GM19099 (cell line): ENCODE results near the gene BEGAIN.

Source experiments
- POLR2A ChIP-seq: IDR thresholded peaks from 3 replicates; pipeline ENCODE4 v1.6.1; 2011; ENCODE audit warnings: low read depth; ENCODE audit not compliant: insufficient read length; ENCODE audit errors: extremely low read depth

Gene BEGAIN

GRCh38 chr14:100546051-100546443 is 41.2 kb downstream of the BEGAIN start:
- TF ChIP-seq POLR2A, result no peak

DNA sequence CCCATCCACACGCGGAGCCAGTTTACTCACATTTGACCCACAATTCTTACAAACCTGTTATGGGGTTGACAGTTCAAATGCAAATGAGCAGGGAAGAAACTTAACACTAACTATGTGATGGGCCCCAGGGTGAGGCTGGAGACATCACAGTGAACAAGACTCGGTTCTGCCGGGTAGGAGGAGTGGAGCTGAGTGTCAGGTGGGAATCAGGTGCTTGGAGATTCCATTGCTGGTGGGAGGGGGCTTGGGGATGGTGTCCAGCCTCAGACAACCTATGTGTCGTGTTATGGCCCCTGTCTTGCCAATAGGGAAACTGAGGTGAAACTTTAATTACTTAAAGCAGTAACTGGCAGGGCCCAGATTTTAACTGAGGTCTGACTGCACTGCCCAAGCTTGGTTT is 41.9 kb downstream of the BEGAIN start:
- TF ChIP-seq POLR2A, result no peak

GRCh38 chr14:100544506-100545141 is 42.6 kb downstream of the BEGAIN start:
- TF ChIP-seq POLR2A, result no peak

DNA sequence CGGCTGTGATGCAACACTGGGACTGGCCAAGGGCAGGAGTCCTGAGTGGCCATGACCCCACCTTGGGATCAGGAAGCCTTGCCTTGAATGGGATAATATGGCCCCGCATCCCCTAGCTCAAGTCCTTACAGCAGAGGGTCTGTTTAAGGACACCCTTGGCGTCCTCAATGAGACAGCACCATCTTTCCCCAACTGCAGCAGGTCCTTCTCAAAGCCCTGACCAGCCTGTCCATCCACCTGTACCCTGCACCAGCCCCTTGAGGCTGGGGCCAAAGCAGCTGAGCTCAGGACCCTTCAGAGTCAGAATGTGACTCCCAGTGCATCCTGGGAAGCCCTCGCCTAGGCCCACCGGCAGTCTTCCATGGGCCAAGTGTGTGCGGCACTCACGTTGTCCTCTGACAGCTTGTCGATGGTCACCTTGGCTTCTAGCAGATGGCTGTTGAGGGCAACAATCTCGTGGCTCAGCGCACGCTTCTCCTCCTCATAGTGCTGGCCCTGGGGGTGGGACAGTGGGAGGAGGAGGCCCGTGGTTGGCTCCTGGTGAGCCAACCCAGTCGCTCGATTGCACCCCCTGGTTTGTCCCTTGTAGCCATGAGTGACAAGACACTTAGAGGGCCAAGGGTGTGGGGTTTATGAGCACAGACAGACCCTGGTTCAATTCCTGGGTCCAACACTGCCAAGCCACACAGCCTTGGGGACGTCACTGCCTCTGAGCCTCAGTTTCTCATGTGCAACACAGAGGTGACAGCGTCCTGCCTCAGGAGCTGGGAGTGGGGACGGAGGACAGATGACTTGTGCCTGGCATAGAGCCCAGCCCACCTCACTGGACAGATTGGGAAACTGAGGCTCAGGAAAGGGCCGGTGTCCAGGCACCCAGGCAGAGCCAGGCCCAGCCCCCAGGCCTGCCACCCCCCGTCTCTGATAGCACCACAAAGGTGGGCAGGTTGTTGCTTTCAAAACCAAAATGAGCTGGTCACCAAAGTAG is 43.5 kb downstream of the BEGAIN start:
- TF ChIP-seq POLR2A, result no peak

GRCh38 chr14:100542619-100543205 is 44.5 kb downstream of the BEGAIN start:
- TF ChIP-seq POLR2A, result no peak

DNA sequence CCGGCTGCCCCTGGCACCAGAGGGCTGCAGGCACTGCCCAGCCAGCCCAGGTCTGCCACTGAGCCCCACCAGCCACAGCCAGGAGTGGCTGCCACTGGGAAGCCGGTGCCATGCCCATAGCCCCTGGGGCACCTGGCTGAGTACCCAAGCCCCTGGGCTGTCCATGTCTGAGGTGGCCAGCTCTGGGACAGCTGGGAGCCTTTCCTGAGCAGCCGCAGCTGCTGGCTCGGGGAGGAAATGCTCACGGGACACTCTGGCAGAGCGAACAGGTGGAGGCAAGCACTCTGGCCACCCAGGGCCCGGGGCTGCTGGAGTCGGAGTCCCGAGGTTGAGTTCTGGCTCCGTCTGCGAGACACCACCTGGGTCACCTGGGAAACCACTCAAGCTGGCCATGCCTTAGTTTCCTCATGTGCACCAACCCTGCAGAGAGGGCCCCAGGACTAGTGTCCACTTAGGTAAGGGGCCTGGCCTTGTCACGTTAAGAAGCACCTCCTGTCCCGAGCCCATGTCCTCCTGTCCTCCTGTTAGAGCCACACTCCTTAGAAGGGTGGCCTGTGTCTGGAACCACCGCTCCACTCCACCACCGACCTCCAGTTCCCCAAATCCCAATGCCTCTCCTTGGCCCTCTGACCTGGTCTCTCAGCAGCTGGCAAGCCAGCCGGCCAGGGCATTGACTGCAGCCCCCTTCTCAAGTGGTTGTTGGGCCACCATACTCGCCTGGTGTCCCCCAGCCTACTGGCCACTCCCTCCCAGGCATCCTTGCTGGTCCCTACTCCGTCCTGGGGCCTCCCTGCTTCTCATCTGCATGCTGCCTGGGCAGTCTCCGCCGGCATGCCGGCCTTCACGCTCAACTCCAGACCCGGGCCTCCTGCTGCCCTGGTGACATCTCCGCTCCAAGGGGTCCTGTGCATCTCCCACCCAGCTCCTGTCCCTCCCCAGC is 45.3 kb downstream of the BEGAIN start:
- no peak for TF ChIP-seq POLR2A

GRCh38 chr14:100540926-100541620 is 46.1 kb downstream of the BEGAIN start:
- TF ChIP-seq POLR2A, result no peak

- TF ChIP-seq POLR2A, result no peak
Observed at GRCh38 chr14:100540141-100540925, 46.9 kb downstream of the BEGAIN start.

- TF ChIP-seq POLR2A, result no peak
Observed at GRCh38 chr14:100539766-100540140, 47.5 kb downstream of the BEGAIN start.

GRCh38 chr14:100539003-100539660 is 48.1 kb downstream of the BEGAIN start:
- no peak for TF ChIP-seq POLR2A

DNA sequence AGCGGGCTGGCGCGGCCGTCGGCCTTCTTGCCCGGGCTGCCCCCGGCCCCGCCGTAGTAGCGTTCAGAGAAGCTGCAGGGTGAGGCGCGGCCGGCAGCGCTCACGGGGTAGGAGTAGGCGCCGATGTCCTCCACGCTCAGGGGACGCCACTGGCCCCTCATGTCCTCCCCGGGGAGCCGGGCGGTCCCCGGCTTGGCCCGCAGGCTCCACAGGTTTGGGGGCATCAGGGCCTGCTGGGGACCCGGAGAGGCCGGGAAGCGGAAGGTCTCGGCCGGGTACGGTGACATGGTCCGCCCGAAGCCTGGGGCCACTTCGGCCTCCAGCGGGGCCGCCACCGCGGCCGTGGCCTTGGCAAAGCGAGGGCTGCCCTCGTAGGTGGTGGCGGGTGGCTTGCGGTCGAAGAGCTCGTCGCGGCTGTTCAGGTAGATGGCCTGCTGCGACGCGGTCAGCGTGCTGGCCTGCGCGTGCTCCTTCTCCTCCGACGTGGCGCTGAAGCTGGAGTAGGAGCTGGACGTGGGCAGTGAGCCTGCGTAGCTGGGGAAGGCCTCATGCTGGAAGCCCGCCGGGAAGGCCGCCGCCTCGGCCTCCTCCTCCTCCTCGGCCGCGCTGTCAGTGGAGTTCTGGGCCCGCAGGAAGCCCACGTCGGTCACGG is 48.7 kb downstream of the BEGAIN start:
- TF ChIP-seq POLR2A, result no peak
